ENCODE results near the gene ANKRD34A.

DNA sequence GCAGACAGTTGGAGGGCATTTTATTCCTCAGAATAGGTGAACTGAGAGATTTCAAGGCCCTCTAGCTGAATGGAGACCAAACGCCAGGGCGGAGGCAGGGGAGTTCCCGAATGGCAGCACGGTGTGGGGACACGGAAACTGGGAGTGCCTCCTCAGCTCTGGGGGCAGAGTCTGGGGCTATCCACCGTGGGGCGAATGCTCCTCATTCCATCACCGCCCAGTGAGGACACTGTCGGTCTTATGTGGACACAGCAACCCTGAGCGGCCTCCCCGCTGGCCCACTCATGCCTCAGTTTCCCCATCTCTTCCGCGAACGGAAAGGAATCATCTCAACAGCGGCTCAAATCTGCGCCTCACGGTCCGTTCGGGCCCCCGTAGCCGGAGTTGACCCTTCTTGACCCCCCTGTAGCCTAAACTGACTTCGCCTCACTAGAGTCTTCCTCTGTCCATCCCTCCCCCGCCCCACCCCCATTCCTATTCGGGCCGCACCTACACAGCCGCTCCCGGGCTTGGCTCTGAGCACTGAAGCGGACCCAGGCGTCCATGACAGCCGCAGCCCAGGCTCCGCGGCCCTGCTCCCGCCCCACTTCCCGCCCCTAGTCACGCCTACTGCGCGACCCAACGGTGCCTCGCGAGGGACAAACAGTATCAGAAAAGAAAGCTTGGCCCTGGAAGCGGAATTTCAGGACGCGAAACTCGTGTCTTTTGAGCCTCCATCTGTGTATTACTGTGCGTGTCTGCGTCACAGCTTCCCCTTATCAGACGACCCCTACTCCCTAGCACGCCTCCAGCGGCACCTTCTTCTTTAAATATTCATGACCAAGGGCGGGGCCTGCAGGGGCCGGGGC lies 46.0 kb downstream of the ANKRD34A start, which contains the start of gene PEX11B:
- no peak for TF ChIP-seq CTCF (conservative IDR thresholded peaks at IDR 0.05 in 1 of 2, IDR thresholded peaks at IDR 0.05 in 1 of 2; ENCODE audit: low read depth in 1 of 2, low read length in 2 of 2)
- no peak for TF ChIP-seq EZH2 (IDR thresholded peaks at IDR 0.05; ENCODE audit: low read length, missing control alignments)

All from fibroblast of lung (primary cell).